GM18499 (cell line): Measurements from ENCODE around the gene PPP4C.

Experiments
- ATAC-seq: cut with Tn5 transposase; IDR thresholded peaks from one replicate; pipeline ENCODE4 v1.9.1; 2021; ENCODE audit warnings: moderate number of reproducible peaks; ENCODE audit not compliant: insufficient read depth, unreplicated experiment

PPP4C gene

DNA sequence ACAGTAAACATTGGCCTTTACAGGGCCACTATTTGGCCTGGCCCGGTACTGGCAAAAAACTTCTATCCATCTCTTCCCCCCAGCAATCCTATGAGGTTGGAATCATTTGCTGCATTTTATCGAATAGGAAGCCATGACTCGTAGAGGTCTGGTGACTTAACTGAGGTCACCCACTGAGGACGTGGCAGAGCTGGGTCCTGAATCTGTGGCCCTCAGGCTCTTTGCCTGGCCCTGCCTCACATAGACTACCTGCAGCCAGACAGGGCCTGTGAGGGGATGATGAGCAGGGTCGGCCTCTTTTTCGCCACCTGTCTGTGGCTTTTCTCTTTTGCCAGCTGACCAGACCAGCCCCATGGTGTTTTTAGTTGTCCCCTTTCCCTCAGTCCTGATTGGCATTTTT lies 1.9 kb downstream of the PPP4C start:
- no peak for ATAC-seq

DNA sequence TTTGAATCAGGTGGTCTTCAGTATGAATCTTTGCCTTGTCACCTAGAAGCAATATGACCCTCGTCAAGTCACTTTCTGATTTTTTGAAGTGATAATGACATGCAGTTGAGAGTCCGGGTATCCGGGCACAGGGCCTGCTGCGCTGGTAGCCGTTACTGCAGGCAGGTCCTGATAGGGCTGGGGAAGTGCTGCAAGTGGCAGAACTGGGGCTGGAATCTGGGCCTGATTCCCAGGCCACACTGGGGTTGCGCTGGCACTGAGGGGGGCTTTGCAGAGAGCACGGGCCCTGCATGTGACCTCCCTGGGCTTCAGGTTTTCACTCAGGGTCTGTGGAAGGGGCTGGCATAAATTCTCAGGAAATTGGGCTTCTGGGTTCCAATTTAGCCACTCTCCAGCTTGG lies 3.0 kb downstream of the PPP4C start:
- no peak for ATAC-seq

GRCh38 chr16:30079480-30079879 lies 3.7 kb downstream of the PPP4C start:
- no peak for ATAC-seq

DNA sequence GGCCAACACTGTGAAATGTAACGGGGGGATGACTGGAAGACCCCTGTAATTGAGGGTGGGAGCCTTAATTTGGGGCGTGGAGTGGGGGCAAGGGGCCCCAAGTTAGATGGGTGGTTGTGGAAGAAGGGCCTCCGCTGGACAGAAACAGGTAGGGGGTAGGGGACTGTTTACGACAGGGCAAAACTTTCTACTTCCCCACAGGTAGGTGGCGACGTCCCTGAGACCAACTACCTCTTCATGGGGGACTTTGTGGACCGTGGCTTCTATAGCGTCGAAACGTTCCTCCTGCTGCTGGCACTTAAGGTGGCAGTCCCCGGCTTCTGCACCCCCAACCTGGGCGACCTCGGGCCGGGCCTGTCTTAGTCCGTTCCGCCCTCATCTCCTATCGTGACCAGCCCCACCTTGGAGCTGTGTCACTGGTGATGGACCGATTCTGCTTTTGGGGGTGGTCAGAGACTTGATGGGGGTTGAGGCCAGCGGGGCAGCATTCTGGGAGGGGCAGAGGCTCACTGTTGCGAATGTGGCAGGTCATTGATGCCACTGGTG lies 6.8 kb downstream of the PPP4C start:
- ATAC-seq: no peak

- no peak for ATAC-seq
Measured at GRCh38 chr16:30083216-30084055, 7.6 kb downstream of the PPP4C start.

DNA sequence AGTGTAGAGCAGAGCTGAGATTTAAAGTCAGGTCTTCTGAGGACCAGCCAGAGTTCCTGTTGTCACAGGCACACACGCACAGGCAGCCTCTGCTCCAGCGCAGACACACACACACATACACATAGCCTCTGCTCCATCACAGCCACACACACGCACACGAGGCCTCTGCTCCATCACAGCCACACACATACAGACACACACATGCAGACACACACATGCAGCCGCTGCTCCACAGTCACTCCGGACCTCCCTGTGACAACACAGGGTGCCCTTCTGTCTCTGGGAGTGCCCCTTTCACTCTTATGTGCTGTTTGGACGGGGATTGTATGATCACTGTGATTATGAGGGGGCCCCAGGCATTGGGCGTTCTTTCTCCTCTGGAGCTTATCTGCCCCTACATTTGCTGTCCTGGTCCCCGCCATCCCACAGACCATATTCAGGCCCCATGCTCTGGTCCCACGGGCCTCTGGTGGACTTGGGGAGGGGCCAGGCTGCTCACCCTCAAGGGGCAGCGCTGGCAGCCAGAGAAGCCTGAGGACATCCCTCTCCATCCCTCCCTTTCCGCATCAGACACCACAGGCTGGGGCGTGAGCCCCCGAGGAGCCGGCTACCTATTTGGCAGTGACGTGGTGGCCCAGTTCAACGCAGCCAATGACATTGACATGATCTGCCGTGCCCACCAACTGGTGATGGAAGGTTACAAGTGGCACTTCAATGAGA lies 8.5 kb downstream of the PPP4C start:
- no peak for ATAC-seq

GRCh38 chr16:30084816-30085159 lies 9.0 kb downstream of the PPP4C start:
- no peak for ATAC-seq

DNA sequence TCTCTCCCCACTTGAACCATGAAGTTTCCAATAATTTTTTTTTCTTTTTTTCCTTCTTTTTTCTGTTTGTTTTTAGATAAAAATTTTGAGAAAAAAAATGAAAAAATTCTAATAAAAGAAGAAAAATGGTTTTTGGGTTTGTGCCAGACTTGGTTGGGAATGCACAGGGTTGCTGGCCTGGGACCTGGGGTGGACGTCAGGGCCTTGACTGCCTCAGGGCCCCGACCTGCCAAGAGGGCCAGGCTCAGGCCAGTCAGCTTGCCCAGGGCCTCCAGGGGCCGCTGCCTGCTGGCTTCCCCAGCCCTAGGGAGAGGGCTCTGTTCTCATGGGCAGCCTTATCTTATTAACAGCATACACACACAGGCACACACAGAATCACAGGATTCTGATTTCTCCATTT lies 9.5 kb downstream of the PPP4C start:
- no peak for ATAC-seq

DNA sequence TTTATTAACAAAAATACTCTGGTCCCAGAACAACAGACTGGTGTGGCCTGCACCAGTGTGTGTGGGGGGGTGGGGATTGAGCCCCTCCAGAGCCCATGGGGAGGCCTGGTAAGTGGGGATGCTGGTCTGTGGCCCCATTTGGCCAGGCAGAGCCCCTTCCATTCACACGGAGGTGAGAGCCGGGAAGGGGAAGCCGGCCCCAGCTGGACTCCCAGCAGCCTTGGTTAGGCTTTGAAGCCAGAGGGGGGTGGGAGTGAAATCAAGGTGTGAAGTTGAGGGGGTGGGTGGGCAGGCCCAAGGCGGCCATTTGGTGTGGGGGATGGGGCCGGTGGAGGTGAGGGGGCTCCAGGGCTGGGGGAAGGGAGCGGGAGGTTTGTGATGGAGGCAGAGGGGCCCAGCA lies 10.0 kb downstream of the PPP4C start:
- no peak for ATAC-seq

- no peak for ATAC-seq
Measured at GRCh38 chr16:30086291-30087140, 10.7 kb downstream of the PPP4C start.

DNA sequence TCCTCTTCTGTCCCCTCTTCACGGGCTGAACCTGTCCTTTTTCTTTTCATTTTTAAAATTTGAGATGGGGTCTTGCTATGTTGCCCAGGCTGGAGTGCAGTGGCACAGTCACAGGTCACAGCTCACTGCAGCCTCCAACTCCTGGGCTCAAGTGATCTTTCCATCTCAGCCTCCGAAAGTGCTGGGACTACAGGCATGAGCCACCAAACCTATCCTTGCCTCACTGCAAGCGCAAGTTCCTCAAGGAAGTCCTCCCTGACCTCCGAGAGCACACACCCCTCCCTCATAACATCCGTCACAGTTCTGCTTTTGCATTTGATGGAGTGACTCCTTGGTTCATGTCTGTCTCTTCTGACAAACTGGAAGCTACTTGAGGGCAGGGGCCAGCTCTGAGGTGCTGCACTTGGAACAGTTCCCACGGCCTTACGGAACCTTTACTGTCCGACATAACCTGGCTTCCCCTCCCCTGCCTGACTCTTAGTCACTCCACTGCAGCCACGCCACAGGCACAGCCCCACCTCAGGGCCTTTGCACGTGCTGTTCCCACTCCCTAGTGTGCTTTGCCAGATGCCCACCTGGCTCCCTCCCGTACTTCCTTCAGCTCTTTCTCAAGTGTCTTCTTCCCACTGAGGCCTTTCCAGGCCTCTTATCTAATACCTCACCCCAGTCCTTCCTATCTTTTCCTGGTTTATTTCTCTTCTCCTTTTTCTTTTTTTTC lies 11.5 kb downstream of the PPP4C start:
- no peak for ATAC-seq

GRCh38 chr16:30088237-30088831 lies 12.5 kb downstream of the PPP4C start:
- no peak for ATAC-seq

- ATAC-seq: no peak
Measured at GRCh38 chr16:30088832-30089624, 13.2 kb downstream of the PPP4C start.

- ATAC-seq: no peak
Measured at GRCh38 chr16:30090610-30091331, 15.0 kb downstream of the PPP4C start.

DNA sequence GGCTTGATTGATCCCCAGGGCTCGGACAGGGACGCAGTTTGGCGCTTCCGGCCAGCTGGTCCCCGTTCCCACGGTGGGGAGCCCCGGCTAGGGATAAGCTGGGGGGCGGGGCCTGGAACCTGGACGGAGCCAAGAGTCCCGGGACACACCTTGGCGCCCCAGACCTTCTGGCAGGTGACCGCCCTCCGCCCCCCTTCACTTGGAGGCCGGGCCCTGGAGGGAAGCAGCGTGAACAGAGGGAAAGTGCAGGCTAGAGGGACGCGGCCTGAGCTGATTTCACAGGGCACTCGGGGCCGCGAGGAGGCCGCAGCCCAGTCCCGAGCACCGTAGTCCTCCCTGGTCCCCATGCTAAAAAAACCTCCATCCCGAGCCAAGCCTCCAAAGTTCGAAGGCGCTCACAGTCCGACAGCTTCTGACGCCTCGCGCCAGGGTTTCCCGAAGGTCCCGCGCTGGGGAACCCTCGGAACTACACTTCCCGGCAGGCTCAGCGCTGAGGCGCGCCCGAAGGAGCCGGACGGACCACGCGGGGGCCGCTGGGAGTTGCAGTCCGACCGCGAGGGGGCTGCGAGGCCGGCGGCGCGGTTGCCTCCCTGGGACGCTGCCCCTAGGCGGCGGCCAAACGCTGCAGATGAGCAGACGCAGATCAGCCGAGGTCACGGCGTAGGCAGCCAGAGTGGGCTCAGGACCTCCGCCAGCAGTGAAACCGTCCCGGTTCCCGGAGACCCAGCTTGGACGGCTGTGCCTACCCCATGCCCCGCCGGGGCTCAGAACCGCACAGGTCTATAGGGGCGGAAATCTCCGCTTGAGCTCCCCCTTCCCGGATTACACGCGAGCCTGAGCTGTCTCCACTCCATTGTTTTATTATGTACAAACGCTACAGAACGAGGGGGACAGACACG lies 15.9 kb downstream of the PPP4C start, which contains the start of gene TBX6:
TSS of gene TBX6 (minus strand) at position 451 of the 899 bp plus-strand sequence. CDS start 731 bp downstream, outside the sequence.
- peak; percentile 34 for ATAC-seq

GRCh38 chr16:30092373-30093010 lies 16.7 kb downstream of the PPP4C start:
- peak; percentile 32 for ATAC-seq
